ENCODE data around the gene COX6B1. TPM values are rescaled to one million over a fixed set of nuclear protein-coding genes. Genes with fewer than 3 reads are reported as not detected.
A peak's percentile ranks its signal among the peaks of the same experiment; 100 is the strongest.

Gene COX6B1
- total and polyA plus RNA-seq, 3 experiments from 2014 or later = 433 to 753 (median 452) TPM

DNA sequence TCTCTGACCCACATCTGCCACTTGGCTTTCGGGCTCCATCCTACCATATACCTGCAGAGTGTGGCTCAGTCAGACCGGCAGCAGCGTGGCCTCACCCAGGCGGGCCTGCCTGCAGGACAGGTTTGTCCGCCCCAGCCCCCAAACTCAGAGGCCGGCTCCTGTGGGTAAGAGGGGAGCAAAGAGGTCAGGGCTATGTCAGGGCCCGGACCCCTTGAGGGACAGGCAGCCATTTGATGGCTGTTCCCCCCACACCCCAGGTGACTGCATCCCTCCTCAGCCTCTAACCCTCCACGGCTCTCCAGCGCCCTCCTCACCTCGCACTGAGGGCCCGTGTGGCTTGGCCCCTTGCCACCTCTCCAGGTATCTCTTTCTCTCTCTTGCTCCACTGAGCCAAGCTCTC, 43.9 kb downstream of the COX6B1 start:
- no peaks in the 10 kb centered on the region for H3K9me3 ChIP-seq (ENCODE audit: low read length)
- H3K27me3 Mint-ChIP-seq = peaks cover 1 to 3% of the 10 kb centered on the region in 2 donors
- H3K27ac Mint-ChIP-seq = no peak overlapping the region
- no peak overlapping the region for H3K4me3 ChIP-seq (ENCODE audit: low read length)
- POLR2A ChIA-PET = no interaction called here
- H3K4me3 Mint-ChIP-seq = no peak overlapping the region
- no peaks in the 10 kb centered on the region for H3K4me1 Mint-ChIP-seq
- DNase-seq = no peak
- H3K36me3 Mint-ChIP-seq = no peaks in the 10 kb centered on the region
- H3K36me3 ChIP-seq (ENCODE audit: insufficient read depth, low read length) = no peaks in the 10 kb centered on the region
- H3K9me3 Mint-ChIP-seq = no peaks in the 10 kb centered on the region
- no peaks in the 10 kb centered on the region for H3K27me3 ChIP-seq (ENCODE audit: insufficient read depth, low read length, poor library complexity, severe bottlenecking)
- no peaks in the 10 kb centered on the region for H3K4me1 ChIP-seq (ENCODE audit: insufficient read depth, low read length)
- no peak overlapping the region for H3K27ac ChIP-seq (ENCODE audit: low read depth, low read length)
- CTCF ChIA-PET = interaction anchor here (0.7 to 1.8 kb wide), 11 partner anchors 10 to 265 kb away, joined by 3 to 10 read pairs (median 4); partner anchors contain the start of gene LIN37

DNA sequence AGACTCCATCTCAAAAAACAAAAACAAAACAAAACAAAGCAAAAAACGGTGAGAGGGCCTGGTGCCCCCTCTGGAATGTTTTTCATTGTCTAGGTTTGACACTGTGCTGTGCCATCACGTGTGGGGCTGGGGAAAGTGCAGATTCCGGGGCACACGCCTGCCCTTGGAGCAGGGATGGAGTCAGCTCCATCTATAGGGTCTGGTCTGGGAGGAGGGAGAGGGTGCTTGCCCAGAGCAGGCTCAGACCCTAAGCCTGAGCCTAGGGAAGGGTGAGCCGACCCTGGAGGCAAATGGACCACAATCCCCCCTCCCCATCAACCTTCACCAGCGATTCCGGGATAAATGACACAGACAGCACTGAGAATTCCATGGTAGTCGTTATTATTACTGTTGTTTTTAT, 45.3 kb downstream of the COX6B1 start:
- Histone ChIP-seq H3K4me1 (ENCODE audit: insufficient read depth, low read length) (no peaks in the 10 kb centered on the region), H3K27ac (ENCODE audit: low read depth, low read length) (no peak overlapping the region), H3K9me3 (ENCODE audit: low read length) (no peaks in the 10 kb centered on the region), H3K27me3 (ENCODE audit: insufficient read depth, low read length, poor library complexity, severe bottlenecking) (no peaks in the 10 kb centered on the region), H3K4me3 (ENCODE audit: low read length) (no peak overlapping the region), H3K36me3 (ENCODE audit: insufficient read depth, low read length) (no peaks in the 10 kb centered on the region)
- H3K9me3 Mint-ChIP-seq = no peaks in the 10 kb centered on the region
- ChIA-PET CTCF (interaction anchor here (0.9 to 1.8 kb wide), 10 partner anchors 9 to 240 kb away, joined by 3 to 10 read pairs (median 4); partner anchors contain the start of gene LIN37), POLR2A (no interaction called here)
- H3K27ac Mint-ChIP-seq = peak overlapping the region in 1 of 8 donors; percentile 54
- H3K36me3 Mint-ChIP-seq = no peaks in the 10 kb centered on the region
- no peaks in the 10 kb centered on the region for H3K4me1 Mint-ChIP-seq
- DNase-seq = no peak
- no peak overlapping the region for H3K4me3 Mint-ChIP-seq
- peaks cover under 1 to 1% of the 10 kb centered on the region in 2 donors for H3K27me3 Mint-ChIP-seq

DNA sequence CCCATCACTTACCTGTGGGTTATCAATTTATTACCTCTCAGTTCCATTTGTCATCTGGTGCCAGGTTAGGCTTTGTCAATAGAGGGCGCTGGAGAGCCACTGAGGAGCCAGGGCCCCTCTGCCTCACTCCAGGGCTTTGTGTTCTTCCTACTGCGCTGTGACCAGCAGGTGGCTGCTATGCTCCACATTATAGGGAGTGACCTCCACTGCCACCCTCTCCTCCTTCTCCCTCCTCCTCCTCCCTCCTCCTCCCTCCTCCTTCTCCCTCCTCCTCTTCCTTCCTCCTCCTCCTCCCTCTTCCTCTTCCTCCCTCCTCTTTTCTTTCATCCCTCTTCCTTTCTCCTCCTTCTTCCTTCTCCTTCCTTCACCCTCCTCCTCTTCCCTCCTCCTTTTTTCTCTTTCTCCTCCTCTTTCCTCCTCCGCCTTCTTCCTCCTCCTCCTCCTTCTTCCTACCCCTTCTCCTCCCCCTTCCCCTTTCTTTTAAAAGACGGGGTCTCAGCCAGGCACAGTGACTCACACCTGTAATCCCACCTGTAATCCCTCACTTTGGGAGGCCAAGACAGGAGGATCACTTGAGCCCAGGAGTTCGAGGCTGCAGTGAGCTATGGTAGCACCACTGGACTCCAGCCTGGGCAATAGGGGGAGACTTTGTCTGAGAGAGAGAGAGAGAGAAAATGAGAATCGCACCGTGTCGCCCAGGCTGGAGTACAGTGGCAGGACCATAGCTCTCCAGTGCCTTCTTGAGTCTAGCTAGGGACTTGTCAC, 45.9 kb downstream of the COX6B1 start:
- ChIA-PET POLR2A (no interaction called here), CTCF (interaction anchor here (0.9 to 2.4 kb wide), 14 partner anchors 11 to 255 kb away, joined by 3 to 20 read pairs (median 5); partner anchors contain the start of genes LIN37 and ZBTB32)
- no peaks in the 10 kb centered on the region for H3K4me1 Mint-ChIP-seq
- DNase-seq = peak; percentile 81 to 92 (median 84)
- H3K4me1 ChIP-seq (ENCODE audit: insufficient read depth, low read length) = no peaks in the 10 kb centered on the region
- no peaks in the 10 kb centered on the region for H3K36me3 Mint-ChIP-seq
- no peaks in the 10 kb centered on the region for H3K27me3 ChIP-seq (ENCODE audit: insufficient read depth, low read length, poor library complexity, severe bottlenecking)
- peaks cover 0 to 1% of the 10 kb centered on the region in 2 donors for H3K27me3 Mint-ChIP-seq
- H3K9me3 Mint-ChIP-seq = no peaks in the 10 kb centered on the region
- no peaks in the 10 kb centered on the region for H3K9me3 ChIP-seq (ENCODE audit: low read length)
- no peaks in the 10 kb centered on the region for H3K36me3 ChIP-seq (ENCODE audit: insufficient read depth, low read length)
- no peak overlapping the region for H3K4me3 ChIP-seq (ENCODE audit: low read length)
- H3K27ac Mint-ChIP-seq = peak overlapping the region in 2 of 8 donors; percentile 23 to 51
- no peak overlapping the region for H3K27ac ChIP-seq (ENCODE audit: low read depth, low read length)
- H3K4me3 Mint-ChIP-seq = no peak overlapping the region

DNA sequence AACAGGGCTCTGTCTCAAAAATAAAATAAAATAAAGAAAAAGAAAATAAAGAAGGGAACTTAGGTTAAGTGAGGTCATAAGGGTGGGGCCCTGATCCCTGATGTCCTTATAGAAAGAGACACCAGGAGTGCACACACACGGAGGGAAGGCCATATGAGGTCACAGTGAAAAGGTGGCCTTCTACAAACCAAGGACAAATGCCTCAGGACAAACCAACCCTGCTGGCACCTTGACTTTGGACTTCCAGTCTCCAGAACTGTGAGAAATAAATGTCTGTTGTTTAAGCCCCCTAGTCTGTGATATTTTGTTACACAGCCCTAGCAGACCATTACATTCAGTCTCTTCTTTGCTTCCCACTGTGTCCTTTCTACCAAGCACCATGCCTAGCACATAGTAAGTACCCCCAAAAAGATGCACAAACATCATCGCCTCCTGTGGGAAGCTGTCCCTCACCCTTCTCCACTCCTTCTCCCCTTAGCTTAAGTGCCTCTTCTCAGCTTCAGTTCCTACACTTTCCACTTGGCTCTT, 47.8 kb downstream of the COX6B1 start:
- H3K27ac Mint-ChIP-seq = no peak overlapping the region

DNA sequence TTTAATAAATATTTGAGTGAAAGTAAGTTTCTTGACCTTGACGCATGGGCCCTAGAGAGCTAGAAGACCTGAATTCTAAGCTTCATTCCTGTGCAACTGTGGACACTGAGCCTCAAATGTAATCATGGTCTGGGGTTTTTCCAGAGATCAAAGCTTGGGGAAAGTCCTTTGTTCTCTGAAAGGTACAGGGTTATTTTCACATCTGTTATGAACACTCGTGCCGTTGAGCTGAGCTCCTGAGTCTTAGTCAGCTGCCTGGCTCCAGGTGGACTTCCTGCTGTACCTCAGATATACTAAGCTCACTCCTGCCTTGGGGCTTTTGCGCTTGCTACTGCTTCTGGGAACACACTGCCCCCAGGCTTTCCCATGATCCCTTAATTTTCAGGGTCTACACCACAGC, 48.7 kb downstream of the COX6B1 start:
- peaks cover 0 to 1% of the 10 kb centered on the region in 2 donors for H3K27me3 Mint-ChIP-seq
- ChIA-PET CTCF (interaction anchor here (0.7 kb wide), 1 partner anchor 19 kb away, joined by 3 read pairs; no protein-coding TSS in a partner anchor), POLR2A (no interaction called here)
- H3K36me3 ChIP-seq (ENCODE audit: insufficient read depth, low read length) = no peaks in the 10 kb centered on the region
- no peaks in the 10 kb centered on the region for H3K9me3 Mint-ChIP-seq
- H3K27ac ChIP-seq (ENCODE audit: low read depth, low read length) = no peak overlapping the region
- H3K4me3 Mint-ChIP-seq = no peak overlapping the region
- H3K4me1 Mint-ChIP-seq = no peaks in the 10 kb centered on the region
- H3K9me3 ChIP-seq (ENCODE audit: low read length) = no peaks in the 10 kb centered on the region
- H3K27me3 ChIP-seq (ENCODE audit: insufficient read depth, low read length, poor library complexity, severe bottlenecking) = no peaks in the 10 kb centered on the region
- no peak overlapping the region for H3K4me3 ChIP-seq (ENCODE audit: low read length)
- no peaks in the 10 kb centered on the region for H3K4me1 ChIP-seq (ENCODE audit: insufficient read depth, low read length)
- no peak overlapping the region for H3K27ac Mint-ChIP-seq
- H3K36me3 Mint-ChIP-seq = no peaks in the 10 kb centered on the region
- no peak for DNase-seq

More for the DNA sequence above, 47.8 kb downstream of the COX6B1 start:
- H3K36me3 ChIP-seq (ENCODE audit: insufficient read depth, low read length) = no peaks in the 10 kb centered on the region
- no peaks in the 10 kb centered on the region for H3K4me1 ChIP-seq (ENCODE audit: insufficient read depth, low read length)
- Mint-ChIP-seq H3K4me1 (no peaks in the 10 kb centered on the region), H3K9me3 (no peaks in the 10 kb centered on the region), H3K36me3 (no peaks in the 10 kb centered on the region), H3K4me3 (no peak overlapping the region), H3K27me3 (peaks cover 0 to 1% of the 10 kb centered on the region in 2 donors)
- H3K4me3 ChIP-seq (ENCODE audit: low read length) = no peak overlapping the region
- no peaks in the 10 kb centered on the region for H3K27me3 ChIP-seq (ENCODE audit: insufficient read depth, low read length, poor library complexity, severe bottlenecking)
- no peaks in the 10 kb centered on the region for H3K9me3 ChIP-seq (ENCODE audit: low read length)
- no peak for DNase-seq
- ChIA-PET POLR2A (no interaction called here), CTCF (interaction anchor here (0.7 to 2.4 kb wide), 3 partner anchors 11 to 20 kb away, joined by 3 to 20 read pairs (median 6); no protein-coding TSS in a partner anchor)
- H3K27ac ChIP-seq (ENCODE audit: low read depth, low read length) = no peak overlapping the region

DNA sequence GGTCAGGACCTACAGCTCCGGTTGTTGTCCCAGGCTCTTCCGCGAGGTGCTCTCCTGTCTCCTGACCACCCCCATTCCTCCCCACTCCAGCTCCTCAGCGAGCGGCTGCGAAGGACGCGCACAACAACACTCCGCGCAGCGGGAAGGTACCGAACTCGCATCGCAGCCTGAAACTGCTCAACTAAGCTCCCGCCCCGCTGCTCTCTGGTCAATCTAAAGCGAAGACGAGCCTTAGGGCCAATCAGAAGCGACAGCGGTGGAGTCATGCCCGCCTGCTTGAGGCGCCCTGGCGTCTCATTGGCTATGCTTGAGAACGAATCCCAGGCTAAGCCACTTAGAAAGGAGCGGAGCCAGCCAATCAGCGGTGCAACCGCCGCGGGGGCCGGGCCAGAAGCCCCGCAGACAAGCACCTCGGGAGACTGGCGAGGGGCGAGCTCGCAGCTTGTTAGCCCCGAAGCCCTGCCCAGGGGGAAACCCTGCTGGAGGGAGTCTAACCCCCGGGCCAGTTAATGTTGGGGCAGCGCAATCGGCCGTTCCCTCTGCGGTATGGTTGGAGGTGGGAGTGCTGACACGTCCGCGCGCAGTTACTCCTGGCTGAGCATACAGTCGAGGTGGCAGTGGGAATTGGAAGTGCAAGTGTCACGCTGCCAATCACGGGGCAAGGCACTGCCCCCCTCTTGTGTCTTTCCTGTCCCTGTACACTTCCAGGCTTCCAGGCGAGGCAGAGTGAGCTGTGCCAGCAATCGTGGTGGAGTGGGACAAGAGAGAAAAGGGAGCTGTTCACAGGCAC, 54.3 kb downstream of the COX6B1 start:
- Mint-ChIP-seq H3K4me1 (peaks cover 5 to 8% (median 6%) of the 10 kb centered on the region in 3 donors), H3K27ac (peak overlapping the region; percentile 9 to 95 (median 90)), H3K4me3 (peak overlapping the region; percentile 82 to 98 (median 92)), H3K27me3 (peaks cover 0 to 2% of the 10 kb centered on the region in 2 donors), H3K9me3 (no peaks in the 10 kb centered on the region), H3K36me3 (peaks cover 0 to 2% (median 0%) of the 10 kb centered on the region in 3 donors)
- peak; percentile 87 to 95 (median 89) for DNase-seq
- CTCF ChIA-PET = interaction anchor here (0.6 to 2.5 kb wide), 8 partner anchors 10 to 229 kb away, joined by 3 to 10 read pairs (median 3); no protein-coding TSS in a partner anchor
- peaks cover 6% of the 10 kb centered on the region for H3K4me1 ChIP-seq (ENCODE audit: insufficient read depth, low read length)
- POLR2A ChIA-PET = interaction anchor here (0.9 to 2.0 kb wide), 5 partner anchors 10 to 59 kb away, joined by 3 to 16 read pairs (median 8); partner anchors contain the start of genes LIN37, PSENEN and U2AF1L4
- no peaks in the 10 kb centered on the region for H3K27me3 ChIP-seq (ENCODE audit: insufficient read depth, low read length, poor library complexity, severe bottlenecking)
- H3K36me3 ChIP-seq (ENCODE audit: insufficient read depth, low read length) = no peaks in the 10 kb centered on the region
- peak overlapping the region; percentile 92 for H3K4me3 ChIP-seq (ENCODE audit: low read length)
- no peaks in the 10 kb centered on the region for H3K9me3 ChIP-seq (ENCODE audit: low read length)
- H3K27ac ChIP-seq (ENCODE audit: low read depth, low read length) = peak overlapping the region; percentile 43

DNA sequence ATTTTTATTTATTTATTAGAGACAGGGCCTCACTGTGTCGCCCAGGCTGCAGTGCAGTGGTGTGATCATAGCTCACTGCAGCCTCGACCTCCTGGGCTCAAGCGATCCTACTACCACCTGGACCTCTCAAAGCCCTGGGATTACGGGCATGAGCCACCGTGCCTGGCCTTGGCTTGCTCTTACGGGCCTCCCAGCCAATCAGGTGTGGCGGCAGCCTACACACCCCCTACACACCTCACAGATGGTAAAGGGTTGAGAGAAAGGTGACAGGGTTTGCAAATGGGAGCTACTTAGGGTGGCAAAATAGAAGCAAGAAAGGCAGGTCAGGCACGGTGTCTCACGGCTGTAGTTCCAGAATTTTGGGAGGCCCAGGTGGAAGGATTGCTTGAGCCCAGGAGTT, 55.2 kb downstream of the COX6B1 start:
- peaks cover 5 to 8% (median 6%) of the 10 kb centered on the region in 3 donors for H3K4me1 Mint-ChIP-seq
- H3K4me3 ChIP-seq (ENCODE audit: low read length) = no peak overlapping the region
- peaks cover 0 to 2% of the 10 kb centered on the region in 2 donors for H3K27me3 Mint-ChIP-seq
- no peaks in the 10 kb centered on the region for H3K36me3 ChIP-seq (ENCODE audit: insufficient read depth, low read length)
- ChIA-PET POLR2A (no interaction called here), CTCF (interaction anchor here (0.6 to 2.5 kb wide), 7 partner anchors 9 to 596 kb away, joined by 3 to 10 read pairs (median 4); no protein-coding TSS in a partner anchor)
- no peak overlapping the region for H3K27ac Mint-ChIP-seq
- no peak for DNase-seq
- peak overlapping the region in 2 of 7 donors; percentile 13 to 91 for H3K4me3 Mint-ChIP-seq
- H3K27me3 ChIP-seq (ENCODE audit: insufficient read depth, low read length, poor library complexity, severe bottlenecking) = no peaks in the 10 kb centered on the region
- no peaks in the 10 kb centered on the region for H3K9me3 Mint-ChIP-seq
- H3K9me3 ChIP-seq (ENCODE audit: low read length) = no peaks in the 10 kb centered on the region
- peaks cover 0 to 2% (median 0%) of the 10 kb centered on the region in 3 donors for H3K36me3 Mint-ChIP-seq
- H3K27ac ChIP-seq (ENCODE audit: low read depth, low read length) = no peak overlapping the region
- peaks cover 6% of the 10 kb centered on the region for H3K4me1 ChIP-seq (ENCODE audit: insufficient read depth, low read length)

Data from CD8-positive, alpha-beta memory T cell (primary cell).